HEK293 (cell line): ENCODE data around the gene RIMKLA.

Experiments
- AEBP2 ChIP-seq: fragments of 450-650 bp; formaldehyde crosslinking; IDR thresholded peaks from 2 replicates; pipeline ENCODE4 v1.5.1; 2016; ENCODE audit warnings: missing biosample characterization, missing genetic modification characterization, borderline replicate concordance
- BCL11A ChIP-seq: fragments of 450-650 bp; formaldehyde crosslinking; IDR thresholded peaks from 2 replicates; pipeline ENCODE4 v1.5.1; 2016; ENCODE audit warnings: low read depth, missing biosample characterization, missing genetic modification characterization
- KLF8 ChIP-seq: fragments of 450-650 bp; formaldehyde crosslinking; IDR thresholded peaks from 2 replicates; pipeline ENCODE4 v1.5.1; 2016; ENCODE audit warnings: missing biosample characterization, missing genetic modification characterization
- PBX3 ChIP-seq: sonication (generic); formaldehyde crosslinking; IDR thresholded peaks from 2 replicates; pipeline ENCODE4 v1.8.1; 2022; ENCODE audit warnings: mild to moderate bottlenecking, moderate library complexity, missing genetic modification reagents
- REST ChIP-seq: fragments of 450-650 bp; formaldehyde crosslinking; IDR thresholded peaks from 2 replicates; pipeline ENCODE4 v1.5.1; 2016; ENCODE audit warnings: missing biosample characterization, missing genetic modification characterization
- SCRT2 ChIP-seq: fragments of 450-650 bp; formaldehyde crosslinking; IDR thresholded peaks from 2 replicates; pipeline ENCODE4 v1.5.1; 2016; ENCODE audit warnings: missing biosample characterization, missing genetic modification characterization
- WT1 ChIP-seq: fragments of 450-650 bp; formaldehyde crosslinking; IDR thresholded peaks from 2 replicates; pipeline ENCODE4 v1.5.1; 2016; ENCODE audit warnings: missing biosample characterization, missing genetic modification characterization
- ZBTB10 ChIP-seq: fragments of 450-650 bp; formaldehyde crosslinking; IDR thresholded peaks from 2 replicates; pipeline ENCODE4 v1.5.1; 2016; ENCODE audit warnings: missing biosample characterization, missing genetic modification characterization
- ZBTB11 ChIP-seq: fragments of 450-650 bp; formaldehyde crosslinking; conservative IDR thresholded peaks from 2 replicates; pipeline ENCODE4 v1.5.1; 2016; ENCODE audit warnings: low read depth, missing biosample characterization, missing genetic modification characterization
- ZEB2 ChIP-seq: fragments of 450-650 bp; formaldehyde crosslinking; IDR thresholded peaks from 2 replicates; pipeline ENCODE4 v1.5.1; 2016; ENCODE audit warnings: missing biosample characterization, missing genetic modification characterization
- ZNF10 ChIP-seq: fragments of 450-650 bp; formaldehyde crosslinking; IDR thresholded peaks from 2 replicates; pipeline ENCODE4 v1.5.1; 2017; ENCODE audit warnings: missing biosample characterization, missing genetic modification characterization
- ZNF292 ChIP-seq: fragments of 450-650 bp; formaldehyde crosslinking; IDR thresholded peaks from 2 replicates; pipeline ENCODE4 v1.5.1; 2016; ENCODE audit warnings: low read depth, missing biosample characterization, missing genetic modification characterization, borderline replicate concordance
- ZNF394 ChIP-seq: fragments of 450-650 bp; formaldehyde crosslinking; IDR thresholded peaks from 2 replicates; pipeline ENCODE4 v1.5.1; 2016; ENCODE audit warnings: missing biosample characterization, missing genetic modification characterization, mild to moderate bottlenecking, moderate library complexity, borderline replicate concordance
- ZNF398 ChIP-seq: fragments of 450-650 bp; formaldehyde crosslinking; IDR thresholded peaks from 2 replicates; pipeline ENCODE4 v1.5.1; 2017; ENCODE audit warnings: missing biosample characterization, missing genetic modification characterization
- ZNF488 ChIP-seq: fragments of 450-650 bp; formaldehyde crosslinking; IDR thresholded peaks from 2 replicates; pipeline ENCODE4 v1.5.1; 2016; ENCODE audit warnings: missing biosample characterization, missing genetic modification characterization
- ZNF555 ChIP-seq: fragments of 450-650 bp; formaldehyde crosslinking; conservative IDR thresholded peaks from 2 replicates; pipeline ENCODE4 v1.5.1; 2017; ENCODE audit warnings: missing biosample characterization, mild to moderate bottlenecking, missing genetic modification characterization, inconsistent platforms
- ZNF561 ChIP-seq: fragments of 450-650 bp; IDR thresholded peaks from 2 replicates; pipeline ENCODE4 v1.5.1; 2018; ENCODE audit warnings: missing biosample characterization, missing genetic modification characterization, borderline replicate concordance
- ZNF76 ChIP-seq: fragments of 450-650 bp; formaldehyde crosslinking; IDR thresholded peaks from 2 replicates; pipeline ENCODE4; 2016; ENCODE audit warnings: low read depth, missing biosample characterization, missing genetic modification characterization, borderline replicate concordance
- ZNF776 ChIP-seq: fragments of 450-650 bp; formaldehyde crosslinking; IDR thresholded peaks from 2 replicates; pipeline ENCODE4 v1.5.0; 2017; ENCODE audit warnings: missing biosample characterization, missing genetic modification characterization, borderline replicate concordance
- ZSCAN5A ChIP-seq: fragments of 450-650 bp; formaldehyde crosslinking; IDR thresholded peaks from 2 replicates; pipeline ENCODE4 v1.5.1; 2016; ENCODE audit warnings: missing biosample characterization, missing genetic modification characterization

RIMKLA gene

GRCh38 chr1:42456010-42456753, 75.6 kb downstream of the RIMKLA start, which contains the start of the genes PPCS and ZMYND12 (continued):
- TF ChIP-seq ZNF488 (tag by site-specific recombination) (no peak), ZNF561 (no peak), ZNF10 (no peak), WT1 (tag by site-specific recombination) (no peak), ZEB2 (tag by site-specific recombination) (peak; percentile 88), SCRT2 (tag by site-specific recombination) (no peak), AEBP2 (tag by site-specific recombination) (no peak), ZNF555 (tag by site-specific recombination) (no peak), ZBTB11 (tag by site-specific recombination) (peak; percentile 85; the same call in 1 of the 2 replicates), ZNF292 (tag by site-specific recombination) (no peak), PBX3 (CRISPR knock-in tag) (no peak), ZNF776 (tag by site-specific recombination) (no peak), ZNF398 (no peak; the same call in 1 of the 2 replicates), BCL11A (tag by site-specific recombination) (peak; percentile 62; the same call in 1 of the 2 replicates), ZNF394 (0 out of 2 replicates have a peak, but pooled peaks have one; percentile 43), REST (tag by site-specific recombination) (no peak), ZBTB10 (no peak; the same call in 1 of the 2 replicates), ZSCAN5A (peak; percentile 64; the same call in 1 of the 2 replicates), KLF8 (tag by site-specific recombination) (peak; percentile 66), ZNF76 (tag by site-specific recombination) (0 out of 2 replicates have a peak, but pooled peaks have one; percentile 41)
